HG02852 (cell line): ENCODE results near the gene MACROD2.

Experiments
- ATAC-seq: cut with Tn5 transposase; IDR thresholded peaks from one replicate; pipeline ENCODE4 v1.9.1; 2021; ENCODE audit warnings: mild to moderate bottlenecking, moderate library complexity; ENCODE audit not compliant: unreplicated experiment

The MACROD2 gene

GRCh38 chr20:15848126-15848525, 1852.8 kb downstream of the MACROD2 start:
- ATAC-seq, result no peak

DNA sequence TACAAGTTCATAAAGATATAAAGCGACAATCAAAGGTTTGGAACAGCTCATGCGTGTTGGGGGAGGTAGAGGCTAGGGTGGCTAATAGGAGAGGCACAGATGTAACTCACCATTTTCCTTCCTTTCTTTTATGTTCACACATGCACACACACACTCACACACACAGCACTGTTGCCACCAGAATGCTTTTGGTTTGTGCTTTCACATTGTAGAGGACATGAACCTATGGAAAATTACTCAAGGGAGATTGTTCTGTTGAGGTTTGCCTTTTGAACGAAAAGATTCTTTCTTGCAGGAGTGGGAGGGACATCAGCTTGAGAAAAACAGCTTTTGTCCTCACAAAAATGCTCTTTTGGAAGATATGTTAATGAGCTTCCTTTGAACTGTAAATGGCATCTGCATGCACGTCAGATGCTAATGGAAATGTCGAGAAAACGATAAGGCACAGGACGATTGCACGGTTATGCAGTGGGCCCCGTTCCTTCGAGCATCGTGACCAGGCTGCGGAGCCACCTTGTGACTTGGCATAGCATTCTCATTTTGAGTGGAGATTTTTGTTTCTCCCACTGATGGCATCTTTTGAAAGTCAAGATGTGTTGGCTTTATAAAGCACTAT, 1853.8 kb downstream of the MACROD2 start:
- ATAC-seq, result no peak

DNA sequence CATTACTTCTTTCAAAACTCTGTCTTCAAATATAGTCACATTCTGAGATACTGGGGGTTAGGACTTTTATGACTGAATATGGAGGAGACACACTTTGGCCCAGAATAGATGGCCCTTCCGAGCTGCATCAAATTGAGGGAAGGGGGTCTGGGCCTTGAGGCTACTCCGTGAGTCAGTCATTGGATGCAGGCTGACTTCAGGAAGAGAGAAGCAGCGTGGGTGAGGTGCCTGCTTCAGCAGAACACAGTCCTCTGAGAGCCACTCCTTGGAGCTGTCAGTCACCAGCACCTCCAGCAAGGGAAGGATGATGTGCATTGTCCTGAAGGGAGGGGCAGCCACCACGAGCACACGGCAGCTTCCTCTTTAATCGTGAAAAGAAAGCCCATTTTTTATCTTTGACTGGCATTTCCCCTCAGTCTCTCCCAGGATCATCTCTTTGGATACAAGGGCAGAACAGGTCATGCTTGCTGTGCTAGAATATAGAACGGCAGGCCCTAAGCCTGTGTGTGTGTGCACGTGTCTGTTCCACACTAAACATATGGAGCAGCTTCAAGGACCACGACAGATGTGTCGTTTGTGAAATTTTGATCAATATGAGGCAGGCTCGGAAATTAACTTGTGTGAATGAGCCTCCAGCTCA, 1856.4 kb downstream of the MACROD2 start:
- no peak for ATAC-seq

DNA sequence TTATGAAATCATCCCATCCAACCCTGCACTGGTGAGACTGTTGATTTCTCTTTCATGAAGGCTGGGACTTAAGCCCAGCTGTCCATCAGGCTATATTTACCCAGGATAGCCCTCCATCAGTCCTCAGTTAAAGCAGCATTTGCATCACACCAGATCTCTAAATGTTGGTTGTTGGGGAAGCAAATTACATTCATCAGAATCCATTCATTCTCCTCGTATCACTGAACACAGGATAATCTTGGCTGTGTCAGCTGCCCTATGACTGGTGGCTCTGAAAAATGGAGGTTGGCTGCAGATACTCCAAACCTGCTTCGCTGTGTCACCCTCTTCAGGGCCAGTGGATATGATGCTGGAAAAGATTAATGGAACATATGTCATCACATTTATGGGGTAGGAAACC, 1859.6 kb downstream of the MACROD2 start:
- no peak for ATAC-seq

DNA sequence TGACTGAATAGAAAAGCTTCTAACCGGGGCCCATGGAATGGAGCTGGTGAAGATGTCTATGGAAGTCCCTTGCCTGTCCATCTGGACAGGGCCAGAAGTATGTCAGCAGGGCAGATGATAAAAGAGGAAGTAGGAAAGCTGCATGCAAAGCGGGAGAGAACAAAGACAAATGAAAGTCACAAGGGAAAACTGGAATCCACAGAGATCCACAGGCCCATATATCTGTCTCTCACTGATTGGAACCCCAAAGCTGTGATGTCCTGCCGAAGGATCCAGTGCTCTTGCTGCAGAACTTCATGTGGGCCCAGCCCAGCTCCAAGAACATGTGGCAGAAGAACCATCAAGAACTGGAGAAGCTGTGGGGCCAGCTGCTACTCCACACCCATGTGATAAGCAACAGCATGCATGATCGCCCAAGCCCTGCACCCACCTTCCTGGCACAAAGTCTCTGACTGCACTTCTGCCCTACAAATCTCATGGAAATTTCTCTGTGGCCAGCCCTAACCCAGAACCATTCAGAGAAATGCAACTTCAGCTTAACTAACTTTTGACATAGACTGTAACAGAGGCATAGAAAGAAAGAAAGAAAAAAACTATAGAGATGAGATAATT, 1862.0 kb downstream of the MACROD2 start:
- peak; percentile 66 for ATAC-seq

DNA sequence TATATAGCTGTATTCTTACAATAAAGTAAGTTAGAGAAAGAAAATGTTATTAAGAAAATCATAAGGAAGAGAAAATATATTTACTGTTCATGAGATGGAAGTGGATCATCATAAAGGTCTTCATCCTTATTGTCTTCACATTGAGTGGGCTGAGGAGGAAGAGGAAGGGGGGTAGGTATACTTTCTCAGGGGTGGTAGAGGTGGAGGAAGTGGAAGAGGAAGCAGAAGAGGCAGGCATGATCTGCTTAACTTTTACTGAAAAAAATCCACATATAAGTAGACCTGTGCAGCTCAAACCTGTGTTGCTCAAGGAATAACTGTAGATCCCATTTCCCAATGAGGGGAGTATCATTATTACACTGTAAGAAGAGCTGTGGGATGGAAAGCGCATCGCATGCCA, 1863.7 kb downstream of the MACROD2 start:
- no peak for ATAC-seq

GRCh38 chr20:15860850-15861249, 1865.5 kb downstream of the MACROD2 start:
- ATAC-seq, result no peak

DNA sequence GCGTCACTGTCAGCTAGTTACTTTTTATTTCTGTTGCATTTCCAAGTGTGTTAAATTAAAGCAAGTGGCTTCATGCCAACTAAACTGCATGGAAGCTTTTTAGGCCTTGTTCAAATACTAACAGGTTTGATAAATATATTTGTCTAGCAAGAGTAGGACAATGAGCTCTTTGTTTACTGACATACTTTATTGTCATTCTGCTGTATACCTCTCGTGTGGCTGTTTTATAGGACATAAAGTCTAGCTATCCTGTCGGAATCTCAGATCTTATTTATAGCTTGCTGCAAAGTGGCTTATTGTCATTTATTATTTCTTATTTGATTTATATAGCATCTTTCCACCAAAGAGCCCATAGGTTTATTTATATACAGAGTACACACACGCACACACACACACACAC, 1866.9 kb downstream of the MACROD2 start:
- ATAC-seq, result no peak

DNA sequence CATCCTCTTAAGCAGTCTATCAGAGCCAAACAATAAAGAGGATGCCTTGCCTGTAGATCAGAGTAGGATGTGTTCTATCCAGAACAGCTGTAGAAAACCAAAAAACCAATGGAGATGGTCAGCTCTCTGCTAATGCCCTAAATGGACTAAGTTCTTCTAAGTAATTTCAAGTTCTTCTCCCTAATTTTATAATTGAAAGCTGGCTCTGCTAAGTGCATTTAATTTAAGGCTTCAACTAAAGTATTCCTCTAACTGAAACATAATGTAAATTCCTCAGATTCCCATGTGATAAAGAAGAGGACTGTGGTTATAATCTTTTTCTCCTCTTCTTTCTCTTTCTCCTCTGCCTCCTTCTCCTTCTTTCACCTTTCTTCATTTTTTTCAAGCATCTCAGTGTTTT, 1868.4 kb downstream of the MACROD2 start:
- ATAC-seq, result no peak

- ATAC-seq, result no peak
These were observed 1870.2 kb downstream of the MACROD2 start for GRCh38 chr20:15865553-15865952.

DNA sequence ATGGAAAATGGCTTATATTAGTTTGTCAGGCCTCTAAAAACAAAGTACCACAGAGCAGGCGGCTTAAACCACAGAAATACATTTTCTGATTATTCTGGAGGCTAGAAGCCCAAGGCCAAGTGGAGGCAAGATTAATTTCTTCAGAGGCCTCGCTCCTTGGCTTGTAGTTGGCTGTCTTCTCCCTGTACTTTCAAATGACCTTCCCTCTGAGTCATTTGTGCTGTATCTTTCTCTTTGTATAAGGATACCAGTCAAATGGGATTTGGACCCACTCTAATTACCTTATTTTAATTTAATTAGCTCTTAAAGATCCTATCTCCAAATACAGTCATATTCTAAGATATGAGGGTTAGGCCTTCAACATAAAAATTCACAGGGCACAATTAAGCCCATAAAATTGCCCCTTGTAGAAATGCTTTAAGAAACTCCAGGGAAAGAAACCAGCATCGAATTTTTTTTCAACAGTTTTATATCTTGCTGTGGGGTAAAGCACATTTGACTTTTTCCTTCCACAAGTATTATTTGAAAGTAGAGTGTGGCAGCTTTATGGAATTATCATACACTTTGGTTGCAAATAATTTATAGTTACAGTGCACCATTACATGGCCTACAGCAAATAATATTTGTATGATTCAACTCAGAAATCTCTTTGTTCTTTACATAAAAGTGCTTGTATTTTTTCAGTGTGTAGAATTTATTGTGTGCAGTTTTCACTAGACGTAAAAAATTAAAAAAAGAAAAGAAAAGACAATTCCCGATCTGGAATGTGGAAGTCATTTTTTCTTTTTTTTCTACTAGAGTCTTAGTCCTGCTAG, 1871.8 kb downstream of the MACROD2 start:
- no peak for ATAC-seq

DNA sequence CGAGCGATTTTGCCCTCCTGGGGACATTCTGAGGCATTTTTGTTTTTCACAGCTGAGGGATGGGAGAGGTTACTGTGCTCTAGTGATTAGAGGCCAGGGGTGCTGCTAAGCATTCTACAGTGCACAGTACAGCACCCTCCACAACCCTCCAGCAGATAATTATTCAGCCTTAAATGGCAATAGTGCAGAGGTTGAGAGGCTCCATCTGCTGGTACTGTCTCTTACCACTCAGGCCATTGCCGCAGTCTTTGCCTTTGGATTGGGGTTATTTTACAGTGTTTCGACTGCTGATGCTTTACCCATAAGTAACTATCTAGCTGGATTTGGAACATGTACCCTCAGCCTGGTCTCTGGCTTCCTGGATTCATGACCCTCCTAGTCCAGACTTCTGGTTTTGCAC, 1872.6 kb downstream of the MACROD2 start:
- ATAC-seq, result no peak

DNA sequence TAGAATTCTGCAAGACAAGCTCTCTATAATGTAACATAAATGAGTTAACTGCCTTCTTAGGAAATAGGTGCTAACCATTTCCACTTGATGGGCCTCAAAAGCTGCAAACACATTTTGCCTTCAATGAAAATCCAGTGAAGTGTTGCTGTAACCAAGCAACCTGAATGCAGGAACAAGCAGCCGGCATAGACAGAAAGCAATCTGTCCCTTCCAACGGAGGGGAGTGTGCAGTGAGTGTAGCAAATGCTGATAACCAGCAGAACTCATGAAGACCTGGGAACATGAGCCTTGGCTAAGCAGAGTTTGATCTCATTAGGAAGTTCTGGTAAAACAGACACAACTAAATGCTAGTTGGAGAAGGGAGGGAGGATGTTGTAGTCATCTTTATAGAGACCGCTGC, 1880.1 kb downstream of the MACROD2 start:
- ATAC-seq, result no peak

GRCh38 chr20:15882553-15882952, 1887.2 kb downstream of the MACROD2 start:
- ATAC-seq, result no peak

DNA sequence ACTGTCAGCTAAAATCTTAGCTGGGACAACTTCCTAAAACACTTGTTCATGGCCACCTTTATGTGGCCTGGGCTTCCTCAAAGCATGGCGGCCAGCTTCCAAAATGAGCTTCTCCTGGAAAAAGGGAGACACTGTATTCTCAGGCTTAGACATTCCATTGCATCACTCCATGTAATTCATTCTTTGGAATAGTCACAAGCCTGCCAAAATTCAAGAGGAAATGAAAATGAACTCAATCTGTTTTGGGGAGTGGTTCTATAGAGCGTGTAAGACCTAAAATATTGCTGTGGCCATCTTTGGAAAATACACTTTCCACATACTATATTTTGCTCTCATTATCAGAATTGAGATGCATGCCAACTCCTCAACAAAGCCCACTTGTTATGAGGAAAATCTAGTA, 1890.9 kb downstream of the MACROD2 start:
- no peak for ATAC-seq

GRCh38 chr20:15887387-15887786, 1892.1 kb downstream of the MACROD2 start:
- no peak for ATAC-seq

DNA sequence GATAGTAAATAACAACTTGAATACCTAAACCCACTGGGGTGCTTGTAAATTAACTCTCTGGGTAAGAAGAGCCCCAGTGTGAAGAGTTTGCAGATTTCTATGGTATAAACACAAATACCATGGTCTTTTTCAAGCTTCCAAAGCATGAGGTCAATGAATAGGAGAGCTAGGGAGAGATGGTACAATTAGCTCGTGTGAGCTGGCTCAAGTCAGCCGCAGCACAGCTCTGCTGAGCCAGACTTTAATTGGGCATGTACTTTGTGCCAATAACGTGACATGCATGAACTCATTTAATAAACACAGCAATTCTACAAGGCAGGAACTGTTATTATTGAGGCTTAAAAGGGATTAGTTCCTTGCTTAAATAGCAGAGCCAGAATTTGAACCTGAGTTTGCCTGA, 1893.7 kb downstream of the MACROD2 start:
- no peak for ATAC-seq

- ATAC-seq, result no peak
These were observed 1894.4 kb downstream of the MACROD2 start for GRCh38 chr20:15889514-15890256.

DNA sequence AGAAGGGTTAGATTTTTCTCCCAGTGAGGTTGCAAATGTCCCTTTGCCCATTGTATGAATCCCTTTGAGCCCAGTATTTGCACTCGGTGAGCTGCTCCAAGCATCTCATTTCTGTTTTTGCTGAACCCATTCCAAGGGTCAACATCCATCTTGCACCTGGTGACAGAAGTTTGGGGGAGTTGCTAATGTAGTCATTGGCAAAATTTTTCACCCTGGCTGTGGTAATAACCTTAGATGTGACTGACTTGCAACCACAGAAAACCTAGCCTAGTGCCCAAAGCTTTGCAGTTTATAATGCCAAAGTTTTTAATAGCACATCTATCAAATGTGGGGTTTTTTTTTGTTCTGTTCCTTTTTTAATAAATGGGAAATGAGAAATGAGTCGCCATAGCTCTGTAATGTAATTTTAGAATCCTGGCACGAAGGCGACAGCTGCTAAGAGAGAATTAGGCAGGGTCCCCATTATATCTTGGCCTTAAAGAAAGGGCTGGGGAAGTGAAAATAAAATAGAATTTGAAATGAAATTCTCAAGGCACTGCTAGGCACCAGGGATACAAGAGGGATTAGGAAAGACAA, 1895.2 kb downstream of the MACROD2 start:
- no peak for ATAC-seq

- peak; percentile 12 for ATAC-seq
These were observed 1899.8 kb downstream of the MACROD2 start for GRCh38 chr20:15895126-15895525.
